Stimulated activated naive CD8-positive, alpha-beta T cell treated with anti-CD3 and anti-CD28 coated beads, Interleukin-15, amount 100 ng/mL, for 72 hours (primary cell): Measurements from ENCODE around the gene VMP1.
"Not testable (repeated sequence)": the region's sequence is repeated elsewhere in the genome, so short reads cannot be mapped to it uniquely, and the experiment has no call there.

Experiments used
- ATAC-seq: fragments of 150-1000 bp; cut with Tn5 transposase; 2 replicates; pipeline ENCODE4 v1.10.0; 2021; ENCODE audit warnings: mild to moderate bottlenecking, moderate library complexity
- DNase-seq, 2 donors: peaks; one replicate each; pipeline ENCODE4 v3.0.0; 2021 to 2022
- H3K27ac Mint-ChIP-seq, 2 donors: one replicate each; pipeline ENCODE4 v1.8.0; 2022; ENCODE audit warnings: mild to moderate bottlenecking in 2 of 2, mixed read lengths in 2 of 2, moderate library complexity in 2 of 2
- H3K27me3 Mint-ChIP-seq: one replicate; pipeline ENCODE4 v1.8.0; 2022; ENCODE audit warnings: mixed read lengths
- H3K4me1 Mint-ChIP-seq: one replicate; pipeline ENCODE4 v1.8.0; 2022; ENCODE audit warnings: mild to moderate bottlenecking, mixed read lengths
- H3K4me3 Mint-ChIP-seq, 2 donors: one replicate each; pipeline ENCODE4 v1.8.0; 2022; ENCODE audit warnings: mild to moderate bottlenecking in 2 of 2, mixed read lengths in 2 of 2, moderate library complexity in 1 of 2
- H3K9me3 Mint-ChIP-seq, 2 donors: one replicate each; pipeline ENCODE4 v1.8.0; 2022; ENCODE audit warnings: mixed read lengths in 2 of 2

VMP1 gene

DNA sequence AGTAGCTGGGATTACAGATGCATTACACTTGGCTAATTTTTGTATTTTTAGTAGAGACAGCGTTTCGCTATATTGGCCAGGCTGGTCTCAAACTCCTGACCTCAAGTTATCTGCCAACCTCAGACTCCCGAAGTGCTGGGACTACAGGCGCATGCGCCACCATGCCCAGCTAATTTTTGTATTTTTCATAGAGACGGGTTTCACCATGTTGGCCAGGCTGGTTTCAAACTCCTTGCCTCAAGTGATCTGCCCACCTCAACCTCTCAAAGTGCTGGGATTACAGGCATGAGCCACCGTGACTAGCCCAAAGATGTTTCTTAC, 145.4 kb downstream of the VMP1 start:
- not testable (repeated sequence) for ATAC-seq, H3K9me3 Mint-ChIP-seq, H3K4me3 Mint-ChIP-seq, DNase-seq, H3K27me3 Mint-ChIP-seq
- Mint-ChIP-seq H3K27ac (peak overlapping the region in 1 of 2 donors; percentile 68), H3K4me1 (peaks cover 74% of the 10 kb centered on the region)

GRCh38 chr17:59853168-59853918, 145.9 kb downstream of the VMP1 start:
- Mint-ChIP-seq H3K9me3 (no peaks in the 10 kb centered on the region), H3K4me3 (no peak overlapping the region), H3K4me1 (peaks cover 71% of the 10 kb centered on the region), H3K27me3 (no peaks in the 10 kb centered on the region), H3K27ac (peak overlapping the region; percentile 8 to 68)
- ATAC-seq (peak; percentile 77), DNase-seq (peak in 1 of 2 donors; percentile 67)

GRCh38 chr17:59853919-59854729, 146.7 kb downstream of the VMP1 start:
- H3K27ac Mint-ChIP-seq: peak overlapping the region in 1 of 2 donors; percentile 44
- H3K4me1 Mint-ChIP-seq: peaks cover 65% of the 10 kb centered on the region
- ATAC-seq: not testable (repeated sequence)

GRCh38 chr17:59856859-59857794, 149.7 kb downstream of the VMP1 start:
- ATAC-seq (no peak), DNase-seq (no peak)
- no peak overlapping the region for H3K27ac Mint-ChIP-seq
- no peaks in the 10 kb centered on the region for H3K27me3 Mint-ChIP-seq
- H3K4me3 Mint-ChIP-seq: no peak overlapping the region
- peaks cover 49% of the 10 kb centered on the region for H3K4me1 Mint-ChIP-seq
- no peaks in the 10 kb centered on the region for H3K9me3 Mint-ChIP-seq

More at GRCh38 chr17:59853919-59854729, 146.7 kb downstream of the VMP1 start:
- H3K9me3 Mint-ChIP-seq, DNase-seq, H3K4me3 Mint-ChIP-seq, H3K27me3 Mint-ChIP-seq: not testable (repeated sequence)

DNA sequence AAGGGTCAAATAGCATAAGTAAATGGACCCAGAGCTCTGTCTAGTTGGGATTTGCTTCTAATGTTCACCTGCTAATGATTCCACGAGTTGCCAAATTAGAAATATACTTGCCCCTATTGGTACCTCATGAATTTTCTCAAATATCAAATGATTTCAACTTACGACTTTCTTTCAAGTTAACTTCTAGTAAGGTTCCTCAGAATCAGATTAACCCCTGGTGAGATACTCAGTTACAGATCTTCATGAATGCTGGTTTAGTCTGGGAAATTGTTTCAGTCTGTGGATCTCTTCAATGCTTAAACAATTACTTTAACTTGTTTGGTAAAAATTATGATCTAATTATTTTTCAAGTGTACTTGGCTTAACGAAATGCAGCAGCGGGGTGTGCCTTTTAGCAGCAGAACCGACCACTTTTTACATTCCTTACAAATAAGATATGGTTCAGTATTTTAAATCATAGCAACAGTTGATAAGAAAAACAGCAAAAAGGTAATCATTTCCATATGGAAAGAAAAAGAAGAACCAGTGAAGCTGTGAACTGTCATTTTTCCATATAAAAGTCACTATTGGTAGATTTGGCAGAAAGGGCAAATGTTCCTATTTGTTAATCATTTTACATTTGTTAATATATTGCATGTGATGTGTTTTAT, 150.8 kb downstream of the VMP1 start:
- no peaks in the 10 kb centered on the region for H3K27me3 Mint-ChIP-seq
- peaks cover 38% of the 10 kb centered on the region for H3K4me1 Mint-ChIP-seq
- peak overlapping the region in 1 of 2 donors; percentile 73 for H3K27ac Mint-ChIP-seq
- ATAC-seq (no peak), DNase-seq (no peak)
- H3K4me3 Mint-ChIP-seq: no peak overlapping the region
- H3K9me3 Mint-ChIP-seq: no peaks in the 10 kb centered on the region

GRCh38 chr17:59858932-59859331, 151.5 kb downstream of the VMP1 start:
- DNase-seq (no peak), ATAC-seq (no peak)
- H3K27ac Mint-ChIP-seq: no peak overlapping the region
- no peaks in the 10 kb centered on the region for H3K27me3 Mint-ChIP-seq
- peaks cover 31% of the 10 kb centered on the region for H3K4me1 Mint-ChIP-seq
- no peak overlapping the region for H3K4me3 Mint-ChIP-seq
- H3K9me3 Mint-ChIP-seq: no peaks in the 10 kb centered on the region

DNA sequence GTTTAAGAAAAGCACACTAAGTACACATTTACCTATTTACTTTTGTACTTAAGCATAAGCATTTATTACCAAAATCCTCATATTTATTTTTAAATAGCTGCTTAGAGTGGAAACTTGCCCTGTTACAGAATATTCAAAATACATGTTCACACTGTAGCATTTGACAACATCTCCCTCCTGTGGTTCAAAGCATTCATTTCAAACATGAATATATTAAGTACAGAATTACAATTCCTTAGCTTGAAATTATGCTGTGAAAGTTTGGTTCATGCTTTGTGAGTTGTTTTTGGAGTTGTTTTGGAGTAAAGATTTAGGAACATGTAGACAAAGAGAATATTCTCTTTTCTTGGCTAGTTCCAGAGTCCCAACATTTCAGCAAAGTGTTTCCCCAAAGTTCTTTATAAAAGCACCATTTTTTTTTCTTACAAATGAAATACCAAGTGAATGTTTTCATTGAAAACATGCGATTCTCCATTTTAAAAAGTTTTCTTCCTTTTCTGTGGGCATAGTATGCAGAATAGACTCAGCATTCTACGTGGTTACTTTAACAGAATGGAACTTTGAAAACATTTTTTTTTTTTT, 152.1 kb downstream of the VMP1 start:
- Mint-ChIP-seq H3K27ac (peak overlapping the region in 1 of 2 donors; percentile 25), H3K4me1 (peaks cover 25% of the 10 kb centered on the region), H3K27me3 (no peaks in the 10 kb centered on the region), H3K4me3 (peak overlapping the region in 1 of 2 donors; percentile 15), H3K9me3 (no peaks in the 10 kb centered on the region)
- peak; percentile 67 for ATAC-seq
- DNase-seq: no peak

GRCh38 chr17:59863616-59864015, 156.2 kb downstream of the VMP1 start:
- Mint-ChIP-seq H3K27me3 (no peaks in the 10 kb centered on the region), H3K4me1 (peaks cover 6% of the 10 kb centered on the region)

DNA sequence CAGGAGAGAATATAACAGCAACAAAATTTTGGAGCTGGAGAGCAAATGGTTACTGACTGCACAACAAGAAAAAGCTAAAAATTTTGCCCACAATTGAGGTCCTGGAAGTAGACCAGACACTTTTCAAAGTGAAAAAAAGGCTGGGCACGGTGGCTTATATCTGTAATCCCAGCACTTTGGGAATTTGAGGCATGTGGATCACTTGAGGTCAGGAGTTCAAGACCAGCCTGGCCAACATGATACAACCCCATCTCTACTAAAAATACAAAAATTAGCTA, 162.4 kb downstream of the VMP1 start:
- Mint-ChIP-seq H3K4me3 (no peak overlapping the region), H3K9me3 (no peaks in the 10 kb centered on the region), H3K27me3 (no peaks in the 10 kb centered on the region), H3K27ac (peak overlapping the region in 1 of 2 donors; percentile 52), H3K4me1 (peaks cover 6% of the 10 kb centered on the region)
- ATAC-seq: no peak
- no peak for DNase-seq

More at GRCh38 chr17:59863616-59864015, 156.2 kb downstream of the VMP1 start:
- no peak for ATAC-seq
- Mint-ChIP-seq H3K4me3 (no peak overlapping the region), H3K9me3 (no peaks in the 10 kb centered on the region), H3K27ac (peak overlapping the region in 1 of 2 donors; percentile 25)
- no peak for DNase-seq

- Mint-ChIP-seq H3K9me3 (no peaks in the 10 kb centered on the region), H3K4me3 (no peak overlapping the region), H3K4me1 (peaks cover 6% of the 10 kb centered on the region), H3K27ac (peak overlapping the region in 1 of 2 donors; percentile 52), H3K27me3 (no peaks in the 10 kb centered on the region)
- ATAC-seq (no peak), DNase-seq (no peak)
These were observed 163.0 kb downstream of the VMP1 start for GRCh38 chr17:59870482-59870881.

DNA sequence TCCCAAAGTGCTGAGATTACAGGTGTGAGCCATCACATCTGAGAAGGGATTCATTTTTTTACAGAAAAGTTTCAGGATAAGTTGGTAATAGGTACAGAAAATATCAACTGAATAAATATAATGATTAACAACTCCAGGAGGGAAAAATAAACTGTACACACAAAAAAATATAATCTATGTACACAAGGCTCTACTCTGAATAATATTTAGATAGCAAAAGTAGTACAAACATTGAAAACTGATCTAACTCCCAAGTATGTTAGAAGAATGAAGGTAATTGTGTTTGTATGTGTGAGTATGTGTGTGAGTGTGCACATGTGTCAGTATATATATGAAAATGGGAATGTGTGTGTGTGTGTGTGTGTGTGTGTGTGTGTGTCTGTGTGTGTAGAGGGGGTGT, 164.9 kb downstream of the VMP1 start:
- Mint-ChIP-seq H3K4me1 (peaks cover 5% of the 10 kb centered on the region), H3K9me3 (no peaks in the 10 kb centered on the region), H3K4me3 (no peak overlapping the region), H3K27ac (no peak overlapping the region), H3K27me3 (no peaks in the 10 kb centered on the region)
- DNase-seq (no peak), ATAC-seq (no peak)

DNA sequence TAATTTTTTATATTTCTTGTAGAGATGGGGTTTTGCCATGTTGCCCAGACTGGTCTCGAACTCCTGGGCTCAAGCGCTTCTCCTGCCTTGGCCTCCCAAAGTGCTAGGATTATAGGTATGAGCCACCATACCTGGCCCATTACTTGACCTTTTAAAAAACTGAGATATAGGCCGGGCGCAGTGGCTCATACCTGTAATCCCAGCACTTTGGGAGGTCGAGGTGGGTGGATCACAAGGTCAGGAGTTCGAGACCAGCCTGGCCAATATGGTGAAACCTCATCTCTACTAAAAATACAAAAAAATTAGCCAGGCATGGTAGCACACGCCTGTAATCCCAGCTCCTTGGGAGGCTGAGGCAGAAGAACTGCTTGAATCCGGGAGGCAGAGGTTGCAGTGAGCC, 166.0 kb downstream of the VMP1 start:
- not testable (repeated sequence) for ATAC-seq, DNase-seq, H3K27me3 Mint-ChIP-seq, H3K4me1 Mint-ChIP-seq, H3K27ac Mint-ChIP-seq, H3K9me3 Mint-ChIP-seq, H3K4me3 Mint-ChIP-seq

DNA sequence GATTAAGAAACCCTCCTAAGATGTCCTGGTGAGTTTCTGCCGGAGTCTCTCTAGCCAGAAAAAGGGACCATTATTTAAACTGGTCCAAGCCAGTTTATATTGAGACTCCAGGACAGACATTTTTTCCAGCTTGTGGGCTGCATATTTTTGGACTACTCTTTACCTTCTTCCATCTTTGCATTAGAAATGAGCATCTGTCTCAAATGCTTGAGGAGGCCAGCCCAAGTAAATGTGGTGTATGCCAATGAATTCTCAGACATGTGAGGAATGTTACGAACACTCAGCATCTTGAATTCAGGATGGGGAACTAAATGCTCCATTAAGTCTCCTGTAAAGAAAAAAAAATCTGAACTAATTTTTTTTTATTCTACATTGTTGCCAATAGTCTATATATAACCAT, 166.9 kb downstream of the VMP1 start:
- Mint-ChIP-seq H3K4me1 (no peaks in the 10 kb centered on the region), H3K9me3 (no peaks in the 10 kb centered on the region), H3K27me3 (no peaks in the 10 kb centered on the region), H3K4me3 (no peak overlapping the region), H3K27ac (no peak overlapping the region)
- no peak for DNase-seq
- ATAC-seq: no peak

DNA sequence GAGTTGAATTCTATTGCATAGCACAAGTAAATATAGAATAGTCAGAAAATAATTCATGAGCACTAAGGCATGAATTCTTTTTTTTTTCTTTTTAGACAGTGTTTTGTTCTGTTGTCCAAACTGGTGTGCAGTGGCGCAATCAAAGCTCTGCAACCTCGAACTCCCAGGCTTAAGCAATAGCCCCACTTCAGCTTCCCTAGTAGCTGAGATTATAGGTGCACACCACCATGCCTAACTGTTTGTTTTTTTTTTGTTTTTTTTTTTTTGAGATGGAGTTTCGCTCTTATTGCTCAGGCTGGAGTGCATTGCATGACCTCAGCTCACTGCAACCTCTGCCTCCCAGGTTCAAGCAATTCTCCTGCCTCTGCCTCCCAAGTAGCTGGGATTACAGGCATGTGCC, 168.7 kb downstream of the VMP1 start:
- no peak for ATAC-seq
- H3K4me3 Mint-ChIP-seq: no peak overlapping the region
- H3K9me3 Mint-ChIP-seq: no peaks in the 10 kb centered on the region
- H3K27me3 Mint-ChIP-seq: no peaks in the 10 kb centered on the region
- no peaks in the 10 kb centered on the region for H3K4me1 Mint-ChIP-seq
- no peak overlapping the region for H3K27ac Mint-ChIP-seq
- DNase-seq: no peak

GRCh38 chr17:59877965-59878364, 170.5 kb downstream of the VMP1 start:
- Mint-ChIP-seq H3K9me3 (no peaks in the 10 kb centered on the region), H3K4me3 (no peak overlapping the region), H3K27ac (peak overlapping the region in 1 of 2 donors; percentile 11), H3K27me3 (no peaks in the 10 kb centered on the region), H3K4me1 (no peaks in the 10 kb centered on the region)
- ATAC-seq: no peak
- DNase-seq: no peak
